ENCODE data around the gene PNMA6F. TPM values are rescaled to one million over a fixed set of nuclear protein-coding genes. Genes with fewer than 3 reads are reported as not detected.

The PNMA6F gene
- polyA plus RNA-seq, 1 of the 3 experiments (the other 2 are of a cell fraction), result not detected

- Histone ChIP-seq H3K4me1 (ENCODE audit: control insufficient read depth in 1 of 2, insufficient read depth in 2 of 2, low read depth in 1 of 2, low read length in 1 of 2) (no peaks in the 10 kb centered on the region), H3F3A (replicated peaks; ENCODE audit: insufficient read depth) (no peaks in the 10 kb centered on the region), H3K36me3 (replicated peaks in 1 of 2; ENCODE audit: control insufficient read depth in 1 of 2, insufficient read depth in 2 of 2, low read length in 1 of 2) (peaks cover 5 to 18% of the 10 kb centered on the region in 2 experiments), H3K9me3 (no peaks in the 10 kb centered on the region), H3K79me2 (ENCODE audit: insufficient read depth) (peaks cover 19% of the 10 kb centered on the region; the same call in 1 of the 2 replicates), H3K27ac (ENCODE audit: low read depth in 2 of 2, low read length in 1 of 2) (no peak overlapping the region), H2AFZ (ENCODE audit: low read depth) (no peak overlapping the region), H4K20me1 (ENCODE audit: insufficient read depth) (peaks cover 5% of the 10 kb centered on the region; the same call in 1 of the 2 replicates), H3K9ac (no peak overlapping the region), H3K9me2 (no peaks in the 10 kb centered on the region), H3K4me3 (ENCODE audit: low read depth in 2 of 2, low read length in 1 of 2) (no peak overlapping the region), H3K4me2 (no peak overlapping the region), H3K27me3 (ENCODE audit: insufficient read depth) (0 out of 2 replicates have a peak, but pooled peaks cover 9% of the 10 kb centered on the region)
- CTCF ChIA-PET, result interaction anchor here (1.1 kb wide), 1 partner anchor 310 kb away, joined by 3 read pairs; no protein-coding TSS in a partner anchor
- POLR2A ChIA-PET, result interaction anchor here (1.0 kb wide), 1 partner anchor 8 kb away, joined by 3 read pairs; no protein-coding TSS in a partner anchor
- TF ChIP-seq GATA2 (CRISPR knock-in tag; IDR thresholded peaks at IDR 0.05), result no peak
- no peak for TF ChIP-seq ZBTB33 (IDR thresholded peaks at IDR 0.05; ENCODE audit: borderline replicate concordance, low read depth)
- no peak for TF ChIP-seq TCF12 (IDR thresholded peaks at IDR 0.05)
- no peak for TF ChIP-seq REST (IDR thresholded peaks at IDR 0.05; ENCODE audit: low read depth, low read length)
- TF ChIP-seq YY1 (IDR thresholded peaks at IDR 0.05; ENCODE audit: low read depth), result no peak
- TF ChIP-seq EZH2phosphoT487 (IDR thresholded peaks at IDR 0.05; ENCODE audit: borderline replicate concordance, low read depth), result no peak
- 45% methylated on average over 9 of the region's 9 CpGs for WGBS (ENCODE audit: low lambda C conversion rate)
- DNase-seq, result no peak
Observed at GRCh38 chrX:153342762-153343558, 21.4 kb upstream of the PNMA6F start.

GRCh38 chrX:153340111-153340510 lies 18.5 kb upstream of the PNMA6F start:
- H2AFZ ChIP-seq (ENCODE audit: low read depth), result no peak overlapping the region
- H3K36me3 ChIP-seq (replicated peaks in 1 of 2; ENCODE audit: control insufficient read depth in 1 of 2, insufficient read depth in 2 of 2, low read length in 1 of 2), result peaks cover 5 to 14% of the 10 kb centered on the region in 2 experiments
- H3K4me1 ChIP-seq (ENCODE audit: control insufficient read depth in 1 of 2, insufficient read depth in 2 of 2, low read depth in 1 of 2, low read length in 1 of 2), result peaks cover 0 to 1% of the 10 kb centered on the region in 2 experiments; a peak in 1 of 4 replicates
- 0 out of 2 replicates have a peak, but pooled peaks cover 9% of the 10 kb centered on the region for H3K27me3 ChIP-seq (ENCODE audit: insufficient read depth)
- no peaks in the 10 kb centered on the region for H3K9me2 ChIP-seq
- H4K20me1 ChIP-seq (ENCODE audit: insufficient read depth), result peaks cover 5% of the 10 kb centered on the region; the same call in 1 of the 2 replicates
- no peak overlapping the region for H3K4me3 ChIP-seq (ENCODE audit: low read depth in 2 of 2, low read length in 1 of 2)
- DNase-seq, result no peak
- POLR2A ChIA-PET, result no interaction called here
- peaks cover 41% of the 10 kb centered on the region; the same call in 1 of the 2 replicates for H3K79me2 ChIP-seq (ENCODE audit: insufficient read depth)
- CTCF ChIA-PET, result no interaction called here
- 61% methylated on average over 5 of the region's 6 CpGs for WGBS (ENCODE audit: low lambda C conversion rate)
- no peak overlapping the region for H3K9ac ChIP-seq
- no peak overlapping the region for H3K4me2 ChIP-seq
- TF ChIP-seq MAX (IDR thresholded peaks at IDR 0.05; ENCODE audit: low read depth), result no peak
- no peak for TF ChIP-seq POLR2AphosphoS5 (IDR thresholded peaks at IDR 0.05; ENCODE audit: low read depth, low read length)
- no peak for TF ChIP-seq NRF1 (IDR thresholded peaks at IDR 0.05; ENCODE audit: low read depth, low read length)
- no peak for TF ChIP-seq GATA2 (CRISPR knock-in tag; IDR thresholded peaks at IDR 0.05)
- TF ChIP-seq USF2 (IDR thresholded peaks at IDR 0.05; ENCODE audit: borderline replicate concordance, low read depth, low read length), result no peak
- TF ChIP-seq GABPA (IDR thresholded peaks at IDR 0.05; ENCODE audit: low read depth), result no peak
- no peak for TF ChIP-seq MEF2A (IDR thresholded peaks at IDR 0.05; ENCODE audit: borderline replicate concordance, low read depth)
- TF ChIP-seq SIN3A (IDR thresholded peaks at IDR 0.05; ENCODE audit: borderline replicate concordance, low read depth, low read length), result no peak
- no peak for TF ChIP-seq RCOR1 (IDR thresholded peaks at IDR 0.05; ENCODE audit: low read length)
- no peak for TF ChIP-seq PBX3 (IDR thresholded peaks at IDR 0.05)
- no peaks in the 10 kb centered on the region for H3F3A ChIP-seq (replicated peaks; ENCODE audit: insufficient read depth)
- no peaks in the 10 kb centered on the region for H3K9me3 ChIP-seq
- H3K27ac ChIP-seq (ENCODE audit: low read depth in 2 of 2, low read length in 1 of 2), result no peak overlapping the region
